ENCODE measurements around the gene RELT. TPM values are rescaled to one million over a fixed set of nuclear protein-coding genes. Genes with fewer than 3 reads are reported as not detected.
A peak's percentile ranks its signal among the peaks of the same experiment; 100 is the strongest.
"Not testable (repeated sequence)": the region's sequence is repeated elsewhere in the genome, so short reads cannot be mapped to it uniquely, and the experiment has no call there.

Gene RELT
- total RNA-seq, 1 donor, result 4.6 TPM

GRCh38 chr11:73426219-73426850 lies 50.1 kb downstream of the RELT start:
- no peak overlapping the region for H3K4me3 ChIP-seq (ENCODE audit: low read depth, low read length)
- TF ChIP-seq CTCF (IDR thresholded peaks at IDR 0.05; ENCODE audit: insufficient read depth, low read length), result no peak
- DNase-seq (ENCODE audit: low read depth), result peak; percentile 68

- no peak for TF ChIP-seq CTCF (IDR thresholded peaks at IDR 0.05; ENCODE audit: insufficient read depth, low read length)
- no peak for DNase-seq (ENCODE audit: low read depth)
- H3K4me3 ChIP-seq (ENCODE audit: low read depth, low read length), result no peak overlapping the region
Observed at GRCh38 chr11:73428227-73428626, 52.0 kb downstream of the RELT start.

DNA sequence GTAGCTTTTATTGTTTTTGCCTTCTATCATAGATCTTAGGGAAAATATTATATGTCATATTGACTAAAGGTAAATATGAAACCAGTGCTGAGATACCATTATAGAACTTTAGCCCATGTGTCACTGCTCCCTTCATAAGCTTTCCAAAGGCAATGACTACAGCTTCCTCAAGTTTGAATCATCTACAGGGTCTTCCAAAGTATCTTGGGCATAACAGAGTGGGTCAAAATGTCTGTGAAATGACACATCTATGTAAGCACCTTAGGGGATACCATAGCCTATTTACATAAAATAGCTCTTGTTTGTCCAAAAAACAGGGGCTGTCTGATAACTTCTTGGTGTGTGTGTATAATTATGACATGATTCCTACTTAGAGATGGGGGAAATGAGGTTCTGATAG lies 52.5 kb downstream of the RELT start:
- DNase-seq (ENCODE audit: low read depth), result no peak

GRCh38 chr11:73429121-73429750 lies 53.0 kb downstream of the RELT start:
- DNase-seq (ENCODE audit: low read depth), result peak; percentile 68
- no peak overlapping the region for H3K4me3 ChIP-seq (ENCODE audit: low read depth, low read length)
- TF ChIP-seq CTCF (IDR thresholded peaks at IDR 0.05; ENCODE audit: insufficient read depth, low read length), result no peak

More for the DNA sequence above, 52.5 kb downstream of the RELT start:
- H3K4me3 ChIP-seq (ENCODE audit: low read depth, low read length), result no peak overlapping the region
- TF ChIP-seq CTCF (IDR thresholded peaks at IDR 0.05; ENCODE audit: insufficient read depth, low read length), result no peak

GRCh38 chr11:73430326-73430725 lies 54.1 kb downstream of the RELT start:
- no peak for TF ChIP-seq CTCF (IDR thresholded peaks at IDR 0.05; ENCODE audit: insufficient read depth, low read length)
- no peak for DNase-seq (ENCODE audit: low read depth)
- no peak overlapping the region for H3K4me3 ChIP-seq (ENCODE audit: low read depth, low read length)

- H3K4me3 ChIP-seq (ENCODE audit: low read depth, low read length), result no peak overlapping the region
- TF ChIP-seq CTCF (IDR thresholded peaks at IDR 0.05; ENCODE audit: insufficient read depth, low read length), result no peak
- no peak for DNase-seq (ENCODE audit: low read depth)
Observed at GRCh38 chr11:73431396-73431795, 55.2 kb downstream of the RELT start.

GRCh38 chr11:73436859-73437258 lies 60.7 kb downstream of the RELT start:
- not testable (repeated sequence) for DNase-seq (ENCODE audit: low read depth); H3K4me3 ChIP-seq (ENCODE audit: low read depth, low read length)
